ENCODE measurements around the gene RAMP2. TPM values are rescaled to one million over a fixed set of nuclear protein-coding genes. Genes with fewer than 3 reads are reported as not detected.

RAMP2 gene
- total and polyA plus RNA-seq, 2 of the 13 experiments (the other 11 are each of a cell fraction or from before 2014, with no cell fraction given), result 1.4 to 5.2 TPM

- no peak for TF ChIP-seq ZNF513 (CRISPR knock-in tag; conservative IDR thresholded peaks at IDR 0.05)
- no peak for TF ChIP-seq ZNF776 (CRISPR knock-in tag; IDR thresholded peaks at IDR 0.05)
- no peak for TF ChIP-seq NKX3-1 (CRISPR knock-in tag; IDR thresholded peaks at IDR 0.05)
- peak; percentile 23; the same call in 1 of the 2 replicates for TF ChIP-seq HOXD1 (CRISPR knock-in tag; IDR thresholded peaks at IDR 0.05)
- no peak for TF ChIP-seq SNAI1 (CRISPR knock-in tag; IDR thresholded peaks at IDR 0.05; ENCODE audit: borderline replicate concordance)
- no peak for TF ChIP-seq ESRRA (CRISPR knock-in tag; IDR thresholded peaks at IDR 0.05; ENCODE audit: low read depth)
- TF ChIP-seq BCL6 (CRISPR knock-in tag; IDR thresholded peaks at IDR 0.05), result no peak
- no peak for TF ChIP-seq ZNF430 (CRISPR knock-in tag; IDR thresholded peaks at IDR 0.05)
- TF ChIP-seq FOSL1 (CRISPR knock-in tag; IDR thresholded peaks at IDR 0.05; ENCODE audit: borderline replicate concordance), result no peak
- TF ChIP-seq ATF1 (CRISPR knock-in tag; IDR thresholded peaks at IDR 0.05), result no peak
- TF ChIP-seq KIAA2018 (CRISPR knock-in tag; IDR thresholded peaks at IDR 0.05; ENCODE audit: borderline replicate concordance), result no peak
- no peak for TF ChIP-seq ATF7-NPFF (CRISPR knock-in tag; IDR thresholded peaks at IDR 0.05; ENCODE audit: low read depth)
- TF ChIP-seq CEBPZ (IDR thresholded peaks at IDR 0.05; ENCODE audit: low read length), result no peak
- no peak for TF ChIP-seq ZNF580 (CRISPR knock-in tag; IDR thresholded peaks at IDR 0.05; ENCODE audit: borderline replicate concordance, low read depth)
- 0 out of 2 replicates have a peak, but pooled peaks have one; percentile 59 for TF ChIP-seq CHCHD3 (CRISPR knock-in tag; IDR thresholded peaks at IDR 0.05)
- TF ChIP-seq ZNF143 (CRISPR knock-in tag; IDR thresholded peaks at IDR 0.05), result no peak
- TF ChIP-seq ZNF326 (CRISPR knock-in tag; IDR thresholded peaks at IDR 0.05; ENCODE audit: borderline replicate concordance), result no peak
Observed at GRCh38 chr17:42779304-42779935, 18.4 kb downstream of the RAMP2 start (continued).
